Progenitor cell of endocrine pancreas (in vitro differentiated cells): Measurements from ENCODE around the gene RHCG. TPM values are rescaled to one million over a fixed set of nuclear protein-coding genes. Genes with fewer than 3 reads are reported as not detected.

Source experiments
- DNase-seq: peaks from one replicate; pipeline ENCODE4 v3.0.0; 2021; ENCODE audit warnings: low spot score; ENCODE audit not compliant: unreplicated experiment
- H3K27ac Mint-ChIP-seq: 2 replicates; pipeline ENCODE4 v1.8.0; 2021; ENCODE audit warnings: mild to moderate bottlenecking, moderate library complexity, mixed read lengths
- H3K27me3 Mint-ChIP-seq: 2 replicates; pipeline ENCODE4 v1.8.0; 2021; ENCODE audit warnings: mixed read lengths
- H3K36me3 Mint-ChIP-seq: 2 replicates; pipeline ENCODE4 v1.8.0; 2022; ENCODE audit warnings: mixed read lengths; ENCODE audit not compliant: insufficient read depth
- H3K4me1 Mint-ChIP-seq: 2 replicates; pipeline ENCODE4 v1.8.0; 2021; ENCODE audit warnings: low read depth, mixed read lengths
- H3K4me3 Mint-ChIP-seq: 2 replicates; pipeline ENCODE4 v1.8.0; 2021; ENCODE audit warnings: low read depth, mild to moderate bottlenecking, moderate library complexity, mixed read lengths
- H3K9me3 Mint-ChIP-seq: 2 replicates; pipeline ENCODE4 v1.8.0; 2021; ENCODE audit warnings: low read depth, mixed read lengths
- total RNA-seq: library from RNA; stranded (reverse); gene quantifications from 2 replicates; pipeline ENCODE4 v1.2.1, GENCODE V29; 2021
- TF ChIP-seq, protein P1 (sequence below): fragments of 200-600 bp; sonication (generic); IDR thresholded peaks from one replicate; pipeline ENCODE4 v1.5.0; 2021; ENCODE audit warnings: antibody characterized with exemption, mild to moderate bottlenecking; ENCODE audit not compliant: unreplicated experiment

Gene RHCG
- total RNA-seq, 1 donor from 2014 or later = not detected

DNA sequence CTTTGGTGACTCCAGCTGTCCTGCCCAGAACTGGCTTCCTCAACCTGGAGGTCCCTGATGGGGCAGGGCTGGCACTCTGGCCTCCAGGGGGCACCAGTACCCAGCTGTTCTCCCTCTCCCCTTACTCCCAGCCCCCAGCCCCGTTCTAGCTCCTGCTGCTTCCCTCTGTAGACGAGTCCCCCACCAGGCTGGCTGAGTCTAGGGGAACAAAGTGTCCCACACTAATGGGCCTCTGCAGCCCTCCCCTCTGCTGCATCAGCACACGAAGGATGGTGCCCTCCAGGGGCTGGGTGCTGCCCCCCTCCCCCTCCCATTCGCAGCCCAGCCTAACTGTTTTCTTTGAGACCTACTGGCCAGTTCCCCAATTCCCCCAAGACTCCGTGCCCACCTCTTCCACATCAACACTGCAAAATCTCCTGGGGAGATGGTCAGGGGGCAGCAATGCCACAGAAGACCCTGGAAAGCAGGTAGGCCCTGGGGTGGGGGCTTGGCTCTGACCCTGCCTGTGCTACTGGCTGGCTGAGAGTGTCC, 4.2 kb downstream of the RHCG start:
- H3K27me3 Mint-ChIP-seq = peaks cover 71% of the 10 kb centered on the region
- H3K4me3 Mint-ChIP-seq = no peak overlapping the region
- no peaks in the 10 kb centered on the region for H3K36me3 Mint-ChIP-seq
- peak; percentile 33 for DNase-seq
- H3K9me3 Mint-ChIP-seq = no peaks in the 10 kb centered on the region
- no peak overlapping the region for H3K27ac Mint-ChIP-seq
- H3K4me1 Mint-ChIP-seq = no peaks in the 10 kb centered on the region
- TF ChIP-seq, protein P1, sequence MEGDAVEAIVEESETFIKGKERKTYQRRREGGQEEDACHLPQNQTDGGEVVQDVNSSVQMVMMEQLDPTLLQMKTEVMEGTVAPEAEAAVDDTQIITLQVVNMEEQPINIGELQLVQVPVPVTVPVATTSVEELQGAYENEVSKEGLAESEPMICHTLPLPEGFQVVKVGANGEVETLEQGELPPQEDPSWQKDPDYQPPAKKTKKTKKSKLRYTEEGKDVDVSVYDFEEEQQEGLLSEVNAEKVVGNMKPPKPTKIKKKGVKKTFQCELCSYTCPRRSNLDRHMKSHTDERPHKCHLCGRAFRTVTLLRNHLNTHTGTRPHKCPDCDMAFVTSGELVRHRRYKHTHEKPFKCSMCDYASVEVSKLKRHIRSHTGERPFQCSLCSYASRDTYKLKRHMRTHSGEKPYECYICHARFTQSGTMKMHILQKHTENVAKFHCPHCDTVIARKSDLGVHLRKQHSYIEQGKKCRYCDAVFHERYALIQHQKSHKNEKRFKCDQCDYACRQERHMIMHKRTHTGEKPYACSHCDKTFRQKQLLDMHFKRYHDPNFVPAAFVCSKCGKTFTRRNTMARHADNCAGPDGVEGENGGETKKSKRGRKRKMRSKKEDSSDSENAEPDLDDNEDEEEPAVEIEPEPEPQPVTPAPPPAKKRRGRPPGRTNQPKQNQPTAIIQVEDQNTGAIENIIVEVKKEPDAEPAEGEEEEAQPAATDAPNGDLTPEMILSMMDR = peak; percentile 61

DNA sequence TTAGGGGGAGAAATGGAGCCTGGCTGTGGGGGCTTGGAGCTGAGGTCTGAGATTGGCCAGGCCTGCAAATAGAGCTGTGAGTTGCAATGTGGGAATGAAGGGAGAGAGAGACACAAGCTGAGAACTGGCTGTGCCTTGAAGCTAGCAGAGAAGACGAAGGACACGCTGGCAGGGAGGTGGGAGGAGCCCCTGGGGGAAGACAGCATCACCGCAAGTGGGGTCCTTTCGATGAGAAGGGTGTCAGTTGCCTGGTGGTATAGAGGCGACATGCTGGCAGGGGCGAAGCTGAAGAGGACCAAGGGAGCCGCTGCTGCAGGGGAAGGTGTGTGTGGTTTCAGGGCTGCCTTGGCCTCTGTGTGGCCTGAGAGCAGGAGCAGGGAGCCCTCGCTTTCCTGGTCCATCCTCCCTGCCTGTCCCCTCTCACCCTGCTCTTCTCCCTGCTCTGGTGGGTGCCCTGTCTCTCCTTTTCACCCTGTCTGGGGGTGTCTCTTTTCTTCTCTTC, 5.5 kb downstream of the RHCG start:
- DNase-seq = no peak
- TF ChIP-seq, protein P1 = no peak
- no peaks in the 10 kb centered on the region for H3K9me3 Mint-ChIP-seq
- H3K4me3 Mint-ChIP-seq = no peak overlapping the region
- H3K27me3 Mint-ChIP-seq = peaks cover 69% of the 10 kb centered on the region
- no peak overlapping the region for H3K27ac Mint-ChIP-seq
- no peaks in the 10 kb centered on the region for H3K4me1 Mint-ChIP-seq
- no peaks in the 10 kb centered on the region for H3K36me3 Mint-ChIP-seq

DNA sequence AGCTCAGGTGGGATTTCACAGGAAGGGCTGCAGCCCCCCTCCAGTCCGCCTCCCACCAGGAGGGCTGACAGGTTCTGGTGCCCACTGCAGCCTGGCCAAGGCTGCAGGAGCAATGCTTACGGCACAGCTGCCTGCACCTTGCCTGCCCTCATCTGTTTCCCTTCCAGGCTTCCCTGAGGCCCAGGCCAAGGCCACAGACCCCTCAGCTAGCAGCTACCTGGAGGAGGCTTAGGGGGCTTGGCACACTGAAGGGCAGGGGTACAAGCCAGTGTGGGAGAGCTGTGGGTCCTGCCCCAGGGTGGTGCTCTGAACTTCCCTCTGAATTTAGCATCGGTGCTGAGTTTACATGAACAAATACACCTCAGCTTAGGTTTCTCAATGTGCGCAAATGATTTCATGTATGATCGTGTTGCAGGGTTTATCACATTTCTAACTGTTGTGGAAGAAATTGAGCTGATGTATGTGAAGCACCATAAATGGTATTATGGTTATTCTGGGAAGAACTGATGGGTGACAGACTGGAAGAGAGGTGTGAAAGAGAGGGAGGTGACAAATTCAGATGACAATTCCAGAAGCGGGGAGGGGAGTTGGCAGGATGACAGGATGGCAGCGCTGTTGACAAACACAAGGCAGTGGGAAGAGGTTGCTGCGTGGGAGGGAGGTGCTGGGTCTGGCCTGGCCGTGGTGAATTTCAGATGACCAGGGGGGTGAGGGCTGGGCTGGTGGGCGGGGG, 6.1 kb downstream of the RHCG start:
- Mint-ChIP-seq H3K27me3 (peaks cover 70% of the 10 kb centered on the region), H3K4me3 (no peak overlapping the region), H3K4me1 (no peaks in the 10 kb centered on the region), H3K36me3 (no peaks in the 10 kb centered on the region), H3K9me3 (no peaks in the 10 kb centered on the region), H3K27ac (no peak overlapping the region)
- TF ChIP-seq, protein P1 = no peak
- DNase-seq = no peak

DNA sequence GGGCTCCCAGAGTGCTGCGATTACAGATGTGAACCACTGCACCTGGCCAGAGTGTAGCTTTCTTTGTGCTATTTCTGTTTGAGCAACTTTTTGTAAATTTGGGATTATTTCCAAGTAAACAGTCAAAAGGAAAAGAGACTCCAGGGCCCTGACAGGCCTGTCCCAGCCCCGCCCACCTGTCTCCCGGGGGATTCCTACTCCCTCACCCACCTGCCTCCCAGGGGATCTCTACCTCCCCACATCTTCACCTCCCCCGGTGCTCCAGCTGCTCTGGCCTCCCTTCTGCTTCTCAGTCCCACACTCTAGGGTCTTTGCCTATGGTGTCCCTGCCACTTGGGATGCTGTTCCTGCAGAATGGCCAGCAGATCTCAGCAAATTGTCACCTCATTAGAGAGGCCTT, 7.0 kb downstream of the RHCG start:
- DNase-seq = no peak
- Mint-ChIP-seq H3K4me3 (no peak overlapping the region), H3K36me3 (no peaks in the 10 kb centered on the region), H3K27ac (no peak overlapping the region), H3K4me1 (no peaks in the 10 kb centered on the region), H3K27me3 (peaks cover 68% of the 10 kb centered on the region), H3K9me3 (no peaks in the 10 kb centered on the region)
- TF ChIP-seq, protein P1 = no peak

DNA sequence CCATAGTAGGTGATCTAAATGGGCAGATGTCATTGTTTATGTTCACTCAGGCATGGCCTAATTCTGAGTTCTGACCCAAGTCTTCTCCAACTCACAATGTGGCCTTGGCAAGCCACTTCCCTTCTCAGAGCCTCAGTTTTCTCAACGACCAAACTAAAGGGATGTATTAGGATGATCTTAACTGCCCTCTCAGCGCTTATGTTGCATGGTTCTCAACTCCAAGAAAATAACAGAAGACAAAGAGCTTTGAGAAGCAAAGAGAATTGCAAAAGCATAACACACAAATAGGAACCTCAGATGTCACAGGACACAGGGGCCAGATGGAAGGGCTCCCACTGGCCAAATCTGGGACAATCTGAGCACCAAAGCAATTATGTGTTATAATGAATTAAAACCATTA, 8.6 kb downstream of the RHCG start:
- Mint-ChIP-seq H3K27ac (no peak overlapping the region), H3K27me3 (peaks cover 73% of the 10 kb centered on the region)
- DNase-seq = no peak

More for the DNA sequence above, 8.6 kb downstream of the RHCG start:
- Mint-ChIP-seq H3K36me3 (no peaks in the 10 kb centered on the region), H3K9me3 (no peaks in the 10 kb centered on the region), H3K4me1 (no peaks in the 10 kb centered on the region), H3K4me3 (no peak overlapping the region)
- TF ChIP-seq, protein P1 = no peak
